Chondrocyte (in vitro differentiated cells): ENCODE results near the gene GALNS. TPM values are rescaled to one million over a fixed set of nuclear protein-coding genes. Genes with fewer than 3 reads are reported as not detected.
A peak's percentile ranks its signal among the peaks of the same experiment; 100 is the strongest.

Source experiments
- DNase-seq: peaks from one replicate; pipeline ENCODE4 v3.0.0; 2021; ENCODE audit warnings: mixed read lengths, low spot score
- H3K27ac Mint-ChIP-seq: one replicate; pipeline ENCODE4 v1.8.0; 2021; ENCODE audit warnings: mild to moderate bottlenecking, moderate library complexity, mixed read lengths; ENCODE audit not compliant: unreplicated experiment
- H3K27me3 Mint-ChIP-seq: 2 replicates; pipeline ENCODE4 v1.8.0; 2021; ENCODE audit warnings: low read depth, mixed read lengths
- H3K36me3 Mint-ChIP-seq: 2 replicates; pipeline ENCODE4 v1.8.0; 2021; ENCODE audit warnings: low read depth, mixed read lengths
- H3K4me1 Mint-ChIP-seq: 2 replicates; pipeline ENCODE4 v1.8.0; 2021; ENCODE audit warnings: low read depth, mild to moderate bottlenecking, mixed read lengths
- H3K4me3 Mint-ChIP-seq: one replicate; pipeline ENCODE4 v1.8.0; 2021; ENCODE audit warnings: mild to moderate bottlenecking, moderate library complexity, mixed read lengths; ENCODE audit not compliant: unreplicated experiment
- H3K9me3 Mint-ChIP-seq: 2 replicates; pipeline ENCODE4 v1.8.0; 2021; ENCODE audit warnings: low read depth, mixed read lengths
- total RNA-seq: library from RNA; stranded (reverse); gene quantifications from 3 replicates; pipeline ENCODE4 v1.2.1, GENCODE V29; 2021
- TF ChIP-seq, protein P1 (sequence below): fragments of 200-600 bp; sonication (generic); IDR thresholded peaks from 2 replicates; pipeline ENCODE4 v1.5.0; 2021; ENCODE audit warnings: antibody characterized with exemption, mild to moderate bottlenecking, moderate library complexity

Gene GALNS
- total RNA-seq, 1 donor from 2014 or later, result 34.1 TPM

DNA sequence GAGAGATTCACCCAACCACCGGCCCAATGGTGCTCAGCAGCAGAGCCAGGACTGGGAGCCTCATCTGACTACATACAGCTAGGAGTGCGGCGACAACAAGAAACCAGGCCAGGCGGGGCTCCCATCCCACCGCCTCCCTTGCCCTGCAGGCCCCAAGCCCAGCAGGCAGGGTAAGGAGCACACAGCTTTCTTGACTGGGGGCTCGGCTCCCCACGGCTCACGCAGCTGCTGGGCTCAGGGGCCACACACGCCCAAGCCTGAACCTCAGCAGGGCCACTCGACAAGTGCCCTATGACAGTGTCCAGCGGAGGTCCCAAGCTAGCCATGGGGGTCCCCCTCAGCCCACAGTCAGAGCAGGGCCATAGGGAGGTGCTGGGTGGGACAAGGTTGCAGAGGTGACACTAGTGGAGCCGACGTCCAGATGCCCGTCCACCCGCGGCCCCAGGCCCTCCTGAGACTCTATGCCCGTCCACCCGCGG is 85.4 kb downstream of the GALNS start:
- H3K9me3 Mint-ChIP-seq, result no peaks in the 10 kb centered on the region
- no peak for DNase-seq
- H3K4me1 Mint-ChIP-seq, result peaks cover 83% of the 10 kb centered on the region
- no peaks in the 10 kb centered on the region for H3K36me3 Mint-ChIP-seq
- TF ChIP-seq, protein P1, sequence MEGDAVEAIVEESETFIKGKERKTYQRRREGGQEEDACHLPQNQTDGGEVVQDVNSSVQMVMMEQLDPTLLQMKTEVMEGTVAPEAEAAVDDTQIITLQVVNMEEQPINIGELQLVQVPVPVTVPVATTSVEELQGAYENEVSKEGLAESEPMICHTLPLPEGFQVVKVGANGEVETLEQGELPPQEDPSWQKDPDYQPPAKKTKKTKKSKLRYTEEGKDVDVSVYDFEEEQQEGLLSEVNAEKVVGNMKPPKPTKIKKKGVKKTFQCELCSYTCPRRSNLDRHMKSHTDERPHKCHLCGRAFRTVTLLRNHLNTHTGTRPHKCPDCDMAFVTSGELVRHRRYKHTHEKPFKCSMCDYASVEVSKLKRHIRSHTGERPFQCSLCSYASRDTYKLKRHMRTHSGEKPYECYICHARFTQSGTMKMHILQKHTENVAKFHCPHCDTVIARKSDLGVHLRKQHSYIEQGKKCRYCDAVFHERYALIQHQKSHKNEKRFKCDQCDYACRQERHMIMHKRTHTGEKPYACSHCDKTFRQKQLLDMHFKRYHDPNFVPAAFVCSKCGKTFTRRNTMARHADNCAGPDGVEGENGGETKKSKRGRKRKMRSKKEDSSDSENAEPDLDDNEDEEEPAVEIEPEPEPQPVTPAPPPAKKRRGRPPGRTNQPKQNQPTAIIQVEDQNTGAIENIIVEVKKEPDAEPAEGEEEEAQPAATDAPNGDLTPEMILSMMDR, result no peak
- peak overlapping the region; percentile 92 for H3K27ac Mint-ChIP-seq
- H3K4me3 Mint-ChIP-seq, result peak overlapping the region; percentile 31
- no peaks in the 10 kb centered on the region for H3K27me3 Mint-ChIP-seq

DNA sequence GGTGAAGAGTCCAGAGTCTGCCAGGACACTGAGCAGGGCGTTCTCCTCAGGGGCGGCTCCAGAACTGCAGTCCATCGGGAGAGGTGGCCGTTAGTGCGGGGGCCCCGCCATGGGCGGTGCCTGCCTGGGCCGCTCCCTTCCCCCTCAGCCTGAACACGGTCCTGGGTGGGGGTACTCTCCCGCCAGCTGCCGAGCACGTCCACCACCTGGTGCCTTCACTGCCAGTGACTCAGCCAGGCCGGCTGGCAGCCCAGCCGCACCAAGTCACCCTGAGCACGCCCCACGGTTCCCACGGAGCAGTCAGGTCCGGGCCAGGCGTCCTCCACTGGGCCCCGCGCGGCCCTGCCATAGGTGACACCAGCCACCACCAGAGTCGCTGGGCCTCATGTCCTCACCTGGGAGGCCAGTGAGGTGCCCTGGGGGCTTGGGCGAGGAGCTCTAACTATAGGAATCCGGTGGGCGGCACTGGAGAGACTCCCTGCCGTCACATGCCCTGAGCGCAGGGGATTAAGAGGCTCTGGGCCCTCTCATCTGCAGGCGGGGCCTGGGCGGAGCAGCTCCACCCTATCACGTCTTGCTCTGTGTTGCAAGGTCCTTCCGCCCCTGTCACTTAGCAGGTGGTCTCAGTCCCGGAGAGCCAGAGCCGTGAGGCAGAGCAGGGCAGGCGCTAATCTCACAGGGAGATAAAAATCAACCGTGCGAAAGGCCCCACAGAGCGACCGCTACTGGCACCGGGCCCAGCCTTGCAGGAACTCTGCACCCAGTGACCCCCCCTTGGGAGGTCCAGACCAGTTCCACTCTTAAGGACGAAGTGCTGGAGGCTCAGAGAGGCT is 86.1 kb downstream of the GALNS start:
- TF ChIP-seq, protein P1, result no peak
- no peak for DNase-seq
- H3K4me1 Mint-ChIP-seq, result peaks cover 84% of the 10 kb centered on the region

DNA sequence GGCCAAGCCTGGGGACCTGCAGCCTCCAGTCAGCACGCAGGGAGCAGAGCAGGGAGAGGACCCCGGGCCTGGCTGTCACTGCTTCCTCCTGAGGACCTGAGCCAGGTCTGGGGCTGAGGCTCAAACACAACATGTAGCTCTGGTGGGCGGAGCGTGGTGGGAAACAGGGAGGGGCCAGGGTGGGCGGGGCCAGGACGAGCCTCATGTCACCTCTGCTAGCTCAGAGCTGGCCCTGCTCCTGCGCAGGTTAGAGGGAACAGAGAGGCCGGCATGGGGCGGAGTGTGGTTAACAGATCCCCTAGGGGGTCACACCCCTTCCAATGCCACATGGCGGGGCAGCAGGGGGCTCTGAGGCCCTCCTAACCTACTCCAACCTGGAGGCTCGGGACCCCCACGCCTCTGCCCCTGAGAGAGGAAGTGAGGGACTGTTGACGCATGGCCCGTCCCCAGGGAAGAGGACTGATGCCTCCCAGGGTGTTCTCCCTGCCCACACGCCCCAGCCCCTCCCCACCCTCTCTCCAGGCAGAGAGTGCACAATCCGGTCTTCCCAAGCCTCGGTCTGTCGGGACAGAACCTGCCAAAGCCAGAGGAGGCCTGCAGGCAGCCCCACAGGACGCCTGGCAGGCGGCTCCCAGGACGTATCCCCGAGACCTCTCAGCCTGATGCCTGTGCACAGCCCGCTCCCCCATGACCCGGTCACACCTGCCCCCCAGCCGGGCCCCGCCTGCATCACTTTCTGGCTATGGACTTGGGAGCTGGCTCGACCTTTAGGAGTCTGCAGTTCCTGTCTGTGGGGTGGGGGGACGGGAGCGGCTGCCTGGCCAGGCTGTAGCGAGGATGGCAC is 86.9 kb downstream of the GALNS start:
- Mint-ChIP-seq H3K27me3 (no peaks in the 10 kb centered on the region), H3K9me3 (no peaks in the 10 kb centered on the region), H3K27ac (peak overlapping the region; percentile 92), H3K4me1 (peaks cover 90% of the 10 kb centered on the region), H3K4me3 (peak overlapping the region; percentile 45), H3K36me3 (no peaks in the 10 kb centered on the region)
- DNase-seq, result no peak
- TF ChIP-seq, protein P1, result no peak

More for the DNA sequence above, 86.1 kb downstream of the GALNS start:
- H3K9me3 Mint-ChIP-seq, result no peaks in the 10 kb centered on the region
- H3K27me3 Mint-ChIP-seq, result no peaks in the 10 kb centered on the region
- H3K36me3 Mint-ChIP-seq, result no peaks in the 10 kb centered on the region
- peak overlapping the region; percentile 45 for H3K4me3 Mint-ChIP-seq
- peak overlapping the region; percentile 92 for H3K27ac Mint-ChIP-seq

DNA sequence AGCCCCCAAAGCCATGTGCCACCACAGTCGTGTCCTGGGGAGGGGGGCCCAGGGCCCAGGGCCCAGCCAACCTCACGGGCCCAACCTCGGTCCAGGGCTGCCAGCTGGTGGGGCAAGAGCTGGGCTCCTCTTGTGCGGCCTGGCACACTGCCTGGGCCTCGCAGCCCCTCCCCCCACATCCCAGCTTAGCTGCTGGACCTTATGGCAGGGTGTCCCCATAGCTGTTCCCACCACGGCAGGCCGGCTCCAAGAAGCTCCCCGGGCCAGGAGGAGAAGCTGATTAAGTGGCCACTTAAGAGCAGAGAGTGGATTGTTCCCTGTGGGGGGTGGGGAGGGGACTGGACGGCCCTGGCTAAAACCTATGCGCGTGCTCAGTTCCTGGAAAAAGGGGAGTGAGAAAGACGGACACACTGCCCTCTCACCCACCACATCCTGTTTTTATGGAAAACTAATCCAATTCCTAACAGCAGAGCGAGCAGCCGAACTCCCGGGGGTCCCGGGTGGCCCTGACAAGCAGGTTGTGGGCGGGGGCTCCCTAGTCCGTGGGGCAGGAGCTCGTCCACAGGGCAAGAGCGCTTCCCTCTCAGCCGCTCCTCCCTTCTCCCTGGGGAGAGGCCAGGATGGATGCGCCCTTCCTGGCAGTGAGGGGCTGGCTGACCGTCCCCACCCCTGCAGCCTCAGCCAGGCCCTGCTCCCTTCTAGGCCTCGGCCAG is 88.5 kb downstream of the GALNS start:
- TF ChIP-seq, protein P1, result peak; percentile 37
- Mint-ChIP-seq H3K9me3 (no peaks in the 10 kb centered on the region), H3K4me3 (peak overlapping the region; percentile 12), H3K27ac (peak overlapping the region; percentile 77), H3K4me1 (peaks cover 81% of the 10 kb centered on the region), H3K27me3 (no peaks in the 10 kb centered on the region), H3K36me3 (peaks cover 3% of the 10 kb centered on the region)
- no peak for DNase-seq
